ENCODE data around the gene CMTM4.

- peak; percentile 71 for TF ChIP-seq SPI1 (IDR thresholded peaks at IDR 0.05; ENCODE audit: low read depth, low read length)
- TF ChIP-seq POLR2A (IDR thresholded peaks at IDR 0.05; ENCODE audit: low read depth, low read length): no peak
- TF ChIP-seq POLR2AphosphoS5 (IDR thresholded peaks at IDR 0.05; ENCODE audit: low read depth, low read length): no peak
Measured at GRCh38 chr16:66596986-66597848, 99.3 kb downstream of the CMTM4 start.
